ENCODE measurements around the gene ELFN1.

GRCh38 chr7:1745576-1746490, 75.8 kb downstream of the ELFN1 start:
- TF ChIP-seq, protein P1, sequence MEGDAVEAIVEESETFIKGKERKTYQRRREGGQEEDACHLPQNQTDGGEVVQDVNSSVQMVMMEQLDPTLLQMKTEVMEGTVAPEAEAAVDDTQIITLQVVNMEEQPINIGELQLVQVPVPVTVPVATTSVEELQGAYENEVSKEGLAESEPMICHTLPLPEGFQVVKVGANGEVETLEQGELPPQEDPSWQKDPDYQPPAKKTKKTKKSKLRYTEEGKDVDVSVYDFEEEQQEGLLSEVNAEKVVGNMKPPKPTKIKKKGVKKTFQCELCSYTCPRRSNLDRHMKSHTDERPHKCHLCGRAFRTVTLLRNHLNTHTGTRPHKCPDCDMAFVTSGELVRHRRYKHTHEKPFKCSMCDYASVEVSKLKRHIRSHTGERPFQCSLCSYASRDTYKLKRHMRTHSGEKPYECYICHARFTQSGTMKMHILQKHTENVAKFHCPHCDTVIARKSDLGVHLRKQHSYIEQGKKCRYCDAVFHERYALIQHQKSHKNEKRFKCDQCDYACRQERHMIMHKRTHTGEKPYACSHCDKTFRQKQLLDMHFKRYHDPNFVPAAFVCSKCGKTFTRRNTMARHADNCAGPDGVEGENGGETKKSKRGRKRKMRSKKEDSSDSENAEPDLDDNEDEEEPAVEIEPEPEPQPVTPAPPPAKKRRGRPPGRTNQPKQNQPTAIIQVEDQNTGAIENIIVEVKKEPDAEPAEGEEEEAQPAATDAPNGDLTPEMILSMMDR (IDR thresholded peaks at IDR 0.05), result no peak
- TF ChIP-seq ZFX (IDR thresholded peaks at IDR 0.05; ENCODE audit: borderline replicate concordance), result no peak

Measured in 22Rv1 (cell line).